GM19238 (cell line): ENCODE data around the gene FKBP14.
"Not testable (repeated sequence)": the region's sequence is repeated elsewhere in the genome, so short reads cannot be mapped to it uniquely, and the experiment has no call there.

Source experiments
- DNase-seq: peaks from one replicate; pipeline ENCODE4 v3.0.0; 2011; ENCODE audit warnings: low spot score; ENCODE audit not compliant: insufficient read length

Gene FKBP14

DNA sequence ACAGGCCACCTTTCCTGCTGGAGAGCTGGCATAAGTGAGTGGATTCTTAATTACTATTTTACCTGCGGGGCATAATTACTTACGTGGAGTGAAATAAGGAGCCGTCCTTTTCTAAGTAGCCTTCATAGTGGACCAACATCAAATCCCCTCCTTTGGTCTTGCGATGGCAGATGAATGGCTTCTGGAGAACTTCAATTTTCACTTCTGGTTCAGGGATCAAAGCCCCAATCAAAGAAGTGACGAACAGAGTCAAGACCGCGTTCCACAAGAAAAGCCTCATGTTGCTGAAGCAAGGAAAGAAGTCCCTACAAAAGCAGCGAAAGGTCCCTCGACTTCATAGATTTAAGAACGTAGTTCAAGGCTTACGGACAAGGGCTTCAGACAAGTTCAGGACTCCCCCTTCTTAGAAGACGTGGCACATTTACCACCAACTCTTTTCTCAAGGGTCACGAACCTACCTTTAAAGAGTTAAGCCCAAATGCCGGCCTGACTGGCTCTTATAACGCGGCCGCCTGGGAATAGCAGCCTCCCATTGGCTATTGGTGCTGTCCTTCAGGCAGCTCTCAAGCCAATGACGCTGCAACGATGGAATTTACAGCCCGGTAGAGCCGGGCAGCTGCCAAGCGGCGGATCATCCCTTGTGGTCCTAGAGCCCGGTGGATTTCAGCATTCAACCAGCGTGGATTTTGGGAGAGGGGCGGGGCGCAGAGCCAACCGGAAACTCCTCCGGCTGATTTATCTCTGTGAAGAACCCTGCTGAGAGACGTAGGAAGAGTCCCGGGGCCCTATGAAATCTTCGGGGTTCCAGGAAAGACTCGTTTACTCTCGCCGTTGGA is at the start of gene FKBP14:
Gene FKBP14, minus strand, starts transcription at position 474 of the 836 bp plus-strand sequence. Its CDS starts 194 bp downstream, at position 280.
- DNase-seq, result peak; percentile 80

GRCh38 chr7:30074422-30075030 is 48.0 kb upstream of the FKBP14 start:
- DNase-seq, result no peak

GRCh38 chr7:30072735-30073134 is 46.2 kb upstream of the FKBP14 start:
- no peak for DNase-seq

GRCh38 chr7:30070052-30070451 is 43.5 kb upstream of the FKBP14 start:
- no peak for DNase-seq

DNA sequence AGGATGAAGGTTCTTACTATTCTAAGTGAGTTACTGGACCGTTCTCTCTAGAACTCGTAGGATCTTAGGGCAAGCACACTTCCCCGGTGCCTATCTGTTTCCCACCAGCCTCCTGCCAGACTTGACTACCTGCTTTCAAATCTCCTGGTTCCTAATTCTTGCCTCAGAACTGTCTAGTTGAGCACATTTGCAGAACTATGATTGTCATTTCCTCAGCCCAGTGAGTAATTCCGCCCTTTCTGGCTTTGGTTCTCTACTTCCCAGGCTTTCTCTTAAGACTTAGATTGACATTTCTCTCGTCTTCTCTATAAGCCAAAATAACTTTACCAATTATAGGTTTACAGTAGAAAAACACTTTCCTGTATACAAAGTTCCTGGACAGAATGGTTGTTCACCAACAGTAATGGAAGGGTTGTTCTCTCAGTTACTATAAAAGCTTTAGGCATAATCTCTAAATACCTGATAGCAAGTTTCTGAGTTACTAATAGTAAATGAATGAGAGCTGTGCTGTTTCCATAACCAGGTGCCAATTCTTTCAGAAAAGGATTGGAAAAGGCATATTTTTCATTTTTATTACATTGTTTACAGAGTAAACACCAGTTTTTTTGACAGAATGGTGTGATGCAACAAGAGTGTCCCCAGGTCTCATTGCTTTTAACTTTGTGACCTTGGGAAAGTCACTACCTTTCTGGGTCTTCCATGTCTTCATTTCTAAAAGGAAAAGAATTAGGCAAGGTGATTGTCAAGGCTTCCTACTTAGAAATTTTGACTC is 42.8 kb upstream of the FKBP14 start:
- DNase-seq, result no peak

- no peak for DNase-seq
Measured at GRCh38 chr7:30068117-30068516, 41.6 kb upstream of the FKBP14 start.

- DNase-seq, result no peak
Measured at GRCh38 chr7:30066687-30067086, 40.2 kb upstream of the FKBP14 start.

- DNase-seq, result no peak
Measured at GRCh38 chr7:30065746-30066145, 39.2 kb upstream of the FKBP14 start.

DNA sequence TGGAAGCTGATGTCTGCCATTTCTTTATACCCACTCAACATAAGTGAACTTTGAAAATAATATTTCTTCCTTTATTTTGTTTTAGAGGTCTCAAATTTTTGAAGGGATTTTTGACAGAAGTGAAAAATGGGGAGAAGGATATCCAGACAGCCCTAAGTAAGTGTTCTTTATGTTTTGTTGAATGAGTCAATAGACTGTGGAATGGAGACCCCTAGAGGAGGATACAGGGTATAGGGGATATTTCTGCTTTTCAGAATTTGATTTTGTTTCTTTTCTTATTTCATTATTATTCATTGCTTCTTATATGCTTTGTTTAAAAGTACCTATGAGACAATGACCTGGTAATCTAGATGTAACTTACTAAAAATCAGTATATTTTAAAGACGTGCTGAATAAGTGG is 36.1 kb upstream of the FKBP14 start:
- DNase-seq, result no peak

DNA sequence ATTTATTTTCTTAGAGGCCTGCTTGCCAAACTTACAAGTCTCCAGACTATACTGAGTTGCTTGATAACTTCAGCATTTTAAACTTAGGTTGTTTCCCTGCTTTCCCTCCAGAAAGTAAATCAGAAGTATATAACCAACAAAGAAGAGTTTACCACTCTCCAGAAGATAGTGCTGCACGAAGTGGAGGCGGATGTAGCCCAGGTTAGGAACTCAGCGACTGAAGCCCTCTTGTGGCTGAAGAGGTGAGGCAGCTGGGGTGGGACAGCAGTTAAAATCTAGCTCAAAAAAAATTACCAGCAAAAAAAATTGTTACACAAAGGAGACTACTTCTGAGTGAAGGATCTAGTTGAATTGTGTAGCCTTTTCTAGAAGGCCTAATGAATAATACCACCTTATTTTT is 35.3 kb upstream of the FKBP14 start:
- DNase-seq, result not testable (repeated sequence)

- DNase-seq, result no peak
Measured at GRCh38 chr7:30057741-30058140, 31.2 kb upstream of the FKBP14 start.

- no peak for DNase-seq
Measured at GRCh38 chr7:30053068-30053467, 26.6 kb upstream of the FKBP14 start.

DNA sequence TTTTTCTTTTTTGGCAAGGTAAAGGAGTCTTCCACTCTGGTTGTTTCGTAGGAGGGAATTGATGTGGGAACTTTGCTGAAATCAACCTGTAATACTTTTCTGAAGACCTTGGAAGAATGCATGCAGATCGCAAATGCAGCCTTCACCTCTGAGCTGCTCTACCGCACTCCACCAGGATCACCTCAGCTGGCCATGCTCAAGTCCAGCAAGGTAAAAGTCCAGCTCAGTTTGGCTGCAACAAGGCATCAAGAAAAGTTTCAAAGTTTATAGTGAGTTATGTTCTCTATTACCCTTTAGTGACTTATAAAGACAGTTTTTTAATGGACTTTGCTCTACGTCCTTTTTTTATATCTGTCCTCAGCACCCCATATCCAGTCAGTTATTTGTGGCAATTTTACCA is 22.7 kb upstream of the FKBP14 start:
- no peak for DNase-seq

DNA sequence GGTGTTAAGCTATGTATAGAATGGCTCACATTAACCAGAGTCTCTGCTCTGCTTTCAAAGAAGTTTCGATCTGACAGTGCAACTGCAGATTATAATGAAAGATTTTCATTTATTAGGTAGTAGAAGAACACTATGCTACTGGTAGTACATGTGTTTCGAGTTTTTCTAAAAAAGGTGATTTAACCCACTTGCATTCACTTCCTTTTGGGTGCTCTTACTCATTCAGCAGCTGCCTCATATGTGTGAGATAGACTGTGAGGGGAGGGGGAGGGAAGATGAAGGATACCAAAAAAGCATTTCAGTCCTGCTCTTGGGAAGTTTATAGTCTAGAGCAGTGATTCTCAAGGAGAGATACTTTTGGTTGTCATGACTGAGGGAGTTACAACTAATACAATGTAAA is 22.1 kb upstream of the FKBP14 start:
- DNase-seq, result no peak

- DNase-seq, result no peak
Measured at GRCh38 chr7:30047124-30047523, 20.6 kb upstream of the FKBP14 start.

DNA sequence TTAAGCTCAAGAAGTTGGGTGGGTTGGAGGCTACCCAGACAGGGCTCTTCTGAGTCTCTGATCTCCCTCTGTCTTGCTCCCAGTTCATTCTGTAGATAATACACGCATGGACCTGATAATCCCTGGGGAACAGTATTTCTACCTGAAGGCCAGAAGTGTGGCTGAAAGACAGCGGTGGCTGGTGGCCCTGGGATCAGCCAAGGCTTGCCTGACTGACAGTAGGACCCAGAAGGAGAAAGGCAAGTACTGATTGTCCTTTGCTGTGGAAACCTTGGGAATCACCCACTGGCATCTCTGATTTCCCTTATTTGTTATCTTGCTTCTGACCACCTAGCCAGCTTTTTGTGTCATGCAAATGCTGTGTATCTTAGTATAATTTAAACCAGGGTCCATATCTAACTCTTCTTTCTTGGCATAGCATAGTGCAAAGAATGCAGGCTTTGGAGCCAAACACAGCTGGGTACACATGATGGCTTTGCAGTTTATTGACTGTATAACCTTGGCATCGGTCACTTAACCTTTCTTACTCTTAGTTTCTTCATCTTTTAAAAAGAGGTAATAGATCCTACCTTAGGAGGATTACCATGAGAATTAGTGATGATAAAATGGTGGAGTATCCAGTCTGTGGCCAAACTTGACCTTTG is 19.7 kb upstream of the FKBP14 start:
- DNase-seq, result no peak

DNA sequence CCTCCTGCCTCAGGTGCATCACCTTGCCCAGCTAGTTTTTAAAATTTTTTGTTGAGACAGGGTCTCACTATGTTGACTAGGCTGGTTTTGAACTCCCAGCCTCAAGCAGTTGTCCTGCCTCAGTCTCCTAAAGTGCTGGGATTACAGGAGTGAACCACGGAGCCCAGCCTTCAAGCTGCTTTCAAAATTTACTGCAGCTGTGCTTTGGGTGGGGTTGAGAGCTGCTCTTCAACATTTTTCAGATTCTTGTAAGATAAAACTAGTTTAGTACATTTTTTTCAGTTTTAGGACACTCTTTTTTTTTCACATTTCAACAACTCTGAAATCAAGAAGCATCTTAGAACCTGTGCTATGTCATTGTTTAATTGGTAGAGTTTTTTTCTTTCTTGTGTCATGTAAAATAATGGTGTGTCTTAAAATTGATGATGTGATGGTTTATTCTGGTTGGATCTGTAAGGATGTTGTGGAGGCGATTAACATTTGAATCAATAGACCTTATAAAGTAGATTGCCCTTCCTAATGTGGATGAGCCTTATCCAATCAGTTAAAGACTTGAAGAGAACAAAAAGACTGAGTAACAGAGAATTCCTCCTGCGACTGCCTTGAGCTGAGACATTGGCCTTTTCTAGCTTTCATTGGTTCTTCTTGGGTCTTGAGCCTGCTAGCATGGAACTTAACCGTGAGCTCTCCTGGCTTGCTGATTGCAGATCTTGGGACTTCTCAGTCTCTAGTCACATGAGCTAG is 15.2 kb upstream of the FKBP14 start:
- DNase-seq, result no peak

GRCh38 chr7:30040938-30041337 is 14.4 kb upstream of the FKBP14 start:
- DNase-seq, result no peak

DNA sequence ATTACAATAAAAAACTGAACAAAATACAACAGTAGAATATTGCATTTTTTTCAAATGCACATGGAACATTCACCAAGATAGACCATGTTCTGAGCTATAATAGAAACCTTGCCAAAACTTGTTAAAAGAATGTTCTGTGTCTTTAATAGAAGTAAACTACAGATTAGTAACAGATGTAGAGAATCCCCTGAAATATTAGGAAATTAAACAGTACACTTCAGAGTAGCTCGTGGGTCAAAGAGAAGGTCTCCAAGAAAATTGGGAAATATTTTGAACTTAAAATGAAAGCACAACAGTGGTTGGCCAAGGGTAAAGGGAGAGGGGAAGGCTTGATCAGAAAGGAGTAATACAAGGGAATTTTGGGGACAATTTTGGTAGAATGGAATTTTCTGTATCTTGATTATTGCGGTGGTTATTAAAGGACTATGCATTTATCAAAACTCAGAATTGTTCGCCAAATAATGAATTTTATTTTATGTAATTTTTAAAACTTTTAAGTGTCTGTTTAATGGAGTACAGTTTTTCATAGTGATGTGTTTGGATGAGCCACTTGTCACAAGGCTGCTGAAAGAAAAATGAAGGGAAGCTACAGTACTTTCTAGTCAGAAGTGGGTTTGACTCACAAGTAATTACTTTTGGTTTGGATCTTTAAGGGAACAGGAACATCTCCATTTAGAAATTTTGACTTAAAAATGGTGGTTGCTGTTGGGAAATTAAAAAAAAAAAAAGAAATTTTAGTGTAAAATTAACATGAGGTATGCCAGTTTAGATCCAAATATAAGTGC is 11.9 kb upstream of the FKBP14 start:
- DNase-seq, result no peak

- no peak for DNase-seq
Measured at GRCh38 chr7:30036220-30036619, 9.7 kb upstream of the FKBP14 start.
